HepG2 (cell line): ENCODE results near the gene RNF150. TPM values are rescaled to one million over a fixed set of nuclear protein-coding genes. Genes with fewer than 3 reads are reported as not detected.

Source experiments
- ATAC-seq: fragments of 200-7000 bp; cut with Tn5 transposase; 3 replicates; pipeline ENCODE4 v1.9.1; 2020; ENCODE audit warnings: mild to moderate bottlenecking, moderate library complexity
- BruUV-seq: library from RNA; stranded (reverse); fragments of 400-500 nt; replicated peaks from 2 replicates; lab custom pipeline; 2021; lab: Mats Ljungman, UMichigan
- CTCF ChIA-PET: fragments of 300-600 bp; formaldehyde crosslinking; extraction: SDS; loops from one replicate; lab custom pipeline; 2021; ENCODE audit warnings: low total read pairs, inconsistent platforms, low intra/inter-chr PET ratio; lab: Yijun Ruan, JAX
- POLR2A ChIA-PET: fragments of 350-600 bp; sonication (Branson Sonifier 250); formaldehyde crosslinking; loops from one replicate; lab custom pipeline; 2020; ENCODE audit warnings: antibody characterized with exemption, inconsistent platforms; lab: Yijun Ruan, JAX
- DNase-seq: peaks from one replicate; pipeline ENCODE4 v3.0.0-alpha.2; 2015; ENCODE audit warnings: low spot score
- FAIRE-seq: peaks from 3 replicates; lab custom pipeline; 2011; peaks lifted over from hg19 to GRCh38; lab: Jason Lieb, UNC
- H2AFZ ChIP-seq: one replicate; pipeline ENCODE4 v1.6.1; 2011; ENCODE audit warnings: low read length, inconsistent platforms
- H3K27ac ChIP-seq: fragments of 300-600 bp; 3 replicates; pipeline ENCODE4 v1.8.0; 2011; ENCODE audit warnings: mixed run types, mild to moderate bottlenecking, mixed read lengths, low read length, inconsistent platforms; ENCODE audit not compliant: insufficient read depth; ENCODE audit errors: extremely low read length
- H3K27me3 ChIP-seq, 2 experiments: fragments of 200-600 bp in 1 of 2; 2 replicates in 1 of 2; 3 replicates in 1 of 2; pipeline versions ENCODE4 v1.6.0 to v1.8.0; 2011; ENCODE audit warnings: low read length in 2 of 2, mild to moderate bottlenecking in 2 of 2, moderate library complexity in 2 of 2, inconsistent platforms in 1 of 2; ENCODE audit not compliant: insufficient read depth in 2 of 2, control insufficient read depth in 1 of 2
- H3K36me3 ChIP-seq, 2 experiments: fragments of 200-600 bp in 1 of 2; replicated peaks in 1 of 2; 2 replicates in 1 of 2; 3 replicates in 1 of 2; pipeline versions ENCODE4 v1.5.1 to v1.8.0; 2011; ENCODE audit warnings: low read length in 2 of 2, inconsistent platforms in 1 of 2; ENCODE audit not compliant: insufficient read depth in 2 of 2, control insufficient read depth in 1 of 2
- H3K4me1 ChIP-seq: 2 replicates; pipeline ENCODE4 v1.5.1; 2012; ENCODE audit warnings: low read length, inconsistent platforms; ENCODE audit not compliant: insufficient read depth
- H3K4me2 ChIP-seq: 2 replicates; pipeline ENCODE4 v1.6.0; 2011; ENCODE audit warnings: low read depth, low read length, inconsistent platforms
- H3K4me3 ChIP-seq, 3 experiments: fragments of 200-600 bp in 1 of 3; sonication (generic), shearing (Covaris generic) in 1 of 3; replicated peaks in 1 of 3; 2 replicates each; pipeline ENCODE4 v1.5.1; 2011 to 2016; ENCODE audit warnings: low read length in 3 of 3, inconsistent platforms in 2 of 3, low read depth in 2 of 3, mild to moderate bottlenecking in 2 of 3, control low read depth in 1 of 3, mixed read lengths in 1 of 3; ENCODE audit not compliant: insufficient read depth in 1 of 3
- H3K79me2 ChIP-seq: one replicate; pipeline ENCODE4 v1.6.1; 2011; ENCODE audit warnings: low read length, inconsistent platforms; ENCODE audit not compliant: insufficient read depth
- H3K9ac ChIP-seq: 2 replicates; pipeline ENCODE4 v1.6.0; 2011; ENCODE audit warnings: mild to moderate bottlenecking, low read depth, low read length, inconsistent platforms; ENCODE audit not compliant: insufficient read depth
- H3K9me3 ChIP-seq: 2 replicates; pipeline ENCODE4 v1.5.1; 2012; ENCODE audit warnings: mild to moderate bottlenecking, low read length
- H4K20me1 ChIP-seq: 2 replicates; pipeline ENCODE4 v1.6.0; 2011; ENCODE audit warnings: inconsistent platforms, mild to moderate bottlenecking, low read length, moderate library complexity; ENCODE audit not compliant: insufficient read depth
- CENPX ChIP-seq: sonication (generic); formaldehyde crosslinking; IDR thresholded peaks from 2 replicates; pipeline ENCODE4 v1.9.0; 2021; ENCODE audit warnings: mild to moderate bottlenecking, missing genetic modification reagents, moderate library complexity
- DNMT3B ChIP-seq: conservative IDR thresholded peaks from 2 replicates; pipeline ENCODE4 v1.6.1; 2016; ENCODE audit warnings: missing biosample characterization, control low read depth
- DZIP1 ChIP-seq: sonication (generic); formaldehyde crosslinking; IDR thresholded peaks from 2 replicates; pipeline ENCODE4 v1.5.0; 2020; ENCODE audit warnings: mild to moderate bottlenecking, missing genetic modification reagents
- ELF4 ChIP-seq: sonication (generic); formaldehyde crosslinking; IDR thresholded peaks from 2 replicates; pipeline ENCODE4 v1.5.0; 2020; ENCODE audit warnings: missing genetic modification reagents, mild to moderate bottlenecking, moderate library complexity, borderline replicate concordance
- FIP1L1 ChIP-seq: fragments of 200-400 bp; formaldehyde crosslinking; IDR thresholded peaks from 2 replicates; pipeline ENCODE4 v1.6.1; 2018; ENCODE audit warnings: low read depth, mild to moderate bottlenecking, low read length, moderate library complexity, borderline replicate concordance; ENCODE audit not compliant: insufficient read depth
- FOXK2 ChIP-seq: fragments of 450-650 bp; IDR thresholded peaks from 2 replicates; pipeline ENCODE4 v1.6.1; 2016
- JDP2 ChIP-seq: sonication (generic); formaldehyde crosslinking; IDR thresholded peaks from 2 replicates; pipeline ENCODE4 v1.8.1; 2022; ENCODE audit warnings: missing genetic modification reagents, borderline replicate concordance
- NKX3-1 ChIP-seq: sonication (generic); formaldehyde crosslinking; IDR thresholded peaks from 2 replicates; pipeline ENCODE4 v1.5.0; 2020; ENCODE audit warnings: missing genetic modification reagents
- ZBTB44 ChIP-seq: sonication (generic); formaldehyde crosslinking; IDR thresholded peaks from 2 replicates; pipeline ENCODE4 v1.4.0; 2020; ENCODE audit warnings: missing genetic modification reagents
- ZNF484 ChIP-seq: sonication (generic); formaldehyde crosslinking; IDR thresholded peaks from 2 replicates; pipeline ENCODE4 v1.5.1; 2020; ENCODE audit warnings: mild to moderate bottlenecking, low read depth, missing genetic modification reagents, borderline replicate concordance
- ZSCAN29 ChIP-seq: sonication (generic); formaldehyde crosslinking; conservative IDR thresholded peaks from 2 replicates; pipeline ENCODE4 v1.4.0; 2020; ENCODE audit warnings: mild to moderate bottlenecking, missing genetic modification reagents
- WGBS: methylation state at CpG from one replicate; pipeline ENCODE4 v1.1.6; 2017; ENCODE audit warnings: low lambda C conversion rate; 5-methylcytosine and 5-hydroxymethylcytosine counted together
- in situ Hi-C: cut with HindIII; loops from 2 replicates; pipeline ENCODE4 v1.10.0; 2017; ENCODE audit warnings: low pct_unique_long_range_greater_than_20kb; ENCODE audit not compliant: extremely low pct_ligation_motif_present
- intact Hi-C: fragments of 100-400 bp; cut with micrococcal nuclease; formaldehyde crosslinking; loops from one replicate; pipeline ENCODE4 v1.10.0; 2022; ENCODE audit not compliant: unreplicated experiment
- polyA plus RNA-seq, 8 experiments: library from polyadenylated mRNA; depleted of rRNA in 3 of 8; stranded (reverse) in 7 of 8; unstranded in 1 of 8; fragments of >200 nt; fragmentation: Illumina TruSeq in 4 of 8; extraction: Trizol in 4 of 8; gene quantifications; 2 replicates each; pipeline versions ENCODE4 v1.2.1 to v1.2.3, GENCODE V29; 2011 to 2016; ENCODE audit warnings: low read depth in 4 of 8, missing spikeins in 1 of 8, mixed read lengths in 1 of 8; ENCODE audit not compliant: insufficient read depth in 1 of 8
- total RNA-seq, 5 experiments: library from RNA; depleted of rRNA; stranded (reverse); fragments of >200 nt; fragmentation: Illumina TruSeq; extraction: Trizol; gene quantifications; 2 replicates each; pipeline ENCODE4 v1.2.3, GENCODE V29; 2016; ENCODE audit warnings: low read depth in 1 of 5
- TF ChIP-seq, protein P1 (sequence below): sonication (generic); formaldehyde crosslinking; IDR thresholded peaks from 2 replicates; pipeline ENCODE4 v1.9.0; 2021; ENCODE audit warnings: mild to moderate bottlenecking, missing genetic modification reagents

RNF150 gene
- total and polyA plus RNA-seq, 2 of the 13 experiments (the other 11 are each of a cell fraction or from before 2014, with no cell fraction given), result 0.02 to 0.03 TPM

DNA sequence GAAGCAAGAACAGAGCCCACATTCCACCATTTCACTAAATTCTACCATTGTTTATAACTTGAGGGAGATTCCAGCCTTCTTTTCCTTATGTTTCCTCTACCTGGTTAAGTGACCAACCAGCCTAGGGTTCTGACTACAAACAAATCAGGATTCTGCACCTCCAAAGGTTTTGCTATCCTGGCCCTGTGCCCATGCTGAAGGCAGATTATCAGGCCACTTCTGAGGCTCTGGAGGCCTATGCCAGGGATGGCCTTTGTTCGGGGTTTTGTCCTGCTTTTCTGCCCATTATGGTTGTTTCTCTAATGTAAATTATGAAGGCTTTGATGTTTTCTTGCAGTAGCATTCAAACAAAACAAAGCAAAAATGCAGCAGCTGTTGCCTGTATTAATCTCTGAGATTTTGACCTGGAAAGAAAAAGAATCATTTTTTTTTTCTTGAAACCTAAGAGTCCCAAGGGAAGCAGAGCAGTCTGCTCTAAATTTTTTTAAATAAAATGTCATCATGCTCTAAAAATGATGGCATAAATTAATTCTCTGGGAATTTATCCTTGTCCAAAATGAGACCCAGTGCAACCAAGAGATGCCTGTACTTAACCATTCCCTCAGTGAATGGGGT is 55.6 kb downstream of the RNF150 start:
- FAIRE-seq (no peak), ATAC-seq (no peak)
- TF ChIP-seq NKX3-1 (no peak), ZNF484 (CRISPR knock-in tag) (no peak), DNMT3B (CRISPR knock-in tag) (no peak), CENPX (no peak), FOXK2 (no peak), ZSCAN29 (CRISPR knock-in tag) (no peak), DZIP1 (no peak), ELF4 (CRISPR knock-in tag) (no peak), JDP2 (CRISPR knock-in tag) (no peak), ZBTB44 (CRISPR knock-in tag) (no peak), FIP1L1 (no peak)
- TF ChIP-seq, protein P1, sequence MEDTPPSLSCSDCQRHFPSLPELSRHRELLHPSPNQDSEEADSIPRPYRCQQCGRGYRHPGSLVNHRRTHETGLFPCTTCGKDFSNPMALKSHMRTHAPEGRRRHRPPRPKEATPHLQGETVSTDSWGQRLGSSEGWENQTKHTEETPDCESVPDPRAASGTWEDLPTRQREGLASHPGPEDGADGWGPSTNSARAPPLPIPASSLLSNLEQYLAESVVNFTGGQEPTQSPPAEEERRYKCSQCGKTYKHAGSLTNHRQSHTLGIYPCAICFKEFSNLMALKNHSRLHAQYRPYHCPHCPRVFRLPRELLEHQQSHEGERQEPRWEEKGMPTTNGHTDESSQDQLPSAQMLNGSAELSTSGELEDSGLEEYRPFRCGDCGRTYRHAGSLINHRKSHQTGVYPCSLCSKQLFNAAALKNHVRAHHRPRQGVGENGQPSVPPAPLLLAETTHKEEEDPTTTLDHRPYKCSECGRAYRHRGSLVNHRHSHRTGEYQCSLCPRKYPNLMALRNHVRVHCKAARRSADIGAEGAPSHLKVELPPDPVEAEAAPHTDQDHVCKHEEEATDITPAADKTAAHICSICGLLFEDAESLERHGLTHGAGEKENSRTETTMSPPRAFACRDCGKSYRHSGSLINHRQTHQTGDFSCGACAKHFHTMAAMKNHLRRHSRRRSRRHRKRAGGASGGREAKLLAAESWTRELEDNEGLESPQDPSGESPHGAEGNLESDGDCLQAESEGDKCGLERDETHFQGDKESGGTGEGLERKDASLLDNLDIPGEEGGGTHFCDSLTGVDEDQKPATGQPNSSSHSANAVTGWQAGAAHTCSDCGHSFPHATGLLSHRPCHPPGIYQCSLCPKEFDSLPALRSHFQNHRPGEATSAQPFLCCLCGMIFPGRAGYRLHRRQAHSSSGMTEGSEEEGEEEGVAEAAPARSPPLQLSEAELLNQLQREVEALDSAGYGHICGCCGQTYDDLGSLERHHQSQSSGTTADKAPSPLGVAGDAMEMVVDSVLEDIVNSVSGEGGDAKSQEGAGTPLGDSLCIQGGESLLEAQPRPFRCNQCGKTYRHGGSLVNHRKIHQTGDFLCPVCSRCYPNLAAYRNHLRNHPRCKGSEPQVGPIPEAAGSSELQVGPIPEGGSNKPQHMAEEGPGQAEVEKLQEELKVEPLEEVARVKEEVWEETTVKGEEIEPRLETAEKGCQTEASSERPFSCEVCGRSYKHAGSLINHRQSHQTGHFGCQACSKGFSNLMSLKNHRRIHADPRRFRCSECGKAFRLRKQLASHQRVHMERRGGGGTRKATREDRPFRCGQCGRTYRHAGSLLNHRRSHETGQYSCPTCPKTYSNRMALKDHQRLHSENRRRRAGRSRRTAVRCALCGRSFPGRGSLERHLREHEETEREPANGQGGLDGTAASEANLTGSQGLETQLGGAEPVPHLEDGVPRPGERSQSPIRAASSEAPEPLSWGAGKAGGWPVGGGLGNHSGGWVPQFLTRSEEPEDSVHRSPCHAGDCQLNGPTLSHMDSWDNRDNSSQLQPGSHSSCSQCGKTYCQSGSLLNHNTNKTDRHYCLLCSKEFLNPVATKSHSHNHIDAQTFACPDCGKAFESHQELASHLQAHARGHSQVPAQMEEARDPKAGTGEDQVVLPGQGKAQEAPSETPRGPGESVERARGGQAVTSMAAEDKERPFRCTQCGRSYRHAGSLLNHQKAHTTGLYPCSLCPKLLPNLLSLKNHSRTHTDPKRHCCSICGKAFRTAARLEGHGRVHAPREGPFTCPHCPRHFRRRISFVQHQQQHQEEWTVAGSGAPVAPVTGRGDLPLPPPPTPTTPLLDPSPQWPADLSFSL (CRISPR knock-in tag), result no peak

More for the DNA sequence above, 55.6 kb downstream of the RNF150 start:
- no peak overlapping the region for H3K4me2 ChIP-seq
- in situ Hi-C loops (no loop called here), intact Hi-C loops (no loop called here)
- no peak overlapping the region for H2AFZ ChIP-seq
- H3K79me2 ChIP-seq, result no peaks in the 10 kb centered on the region
- H3K27ac ChIP-seq, result no peak overlapping the region
- H3K9me3 ChIP-seq, result no peaks in the 10 kb centered on the region
- H3K4me1 ChIP-seq, result no peaks in the 10 kb centered on the region
- BruUV-seq, result no TSS peak
- POLR2A ChIA-PET, result no interaction called here
- no peaks in the 10 kb centered on the region for H4K20me1 ChIP-seq
- H3K4me3 ChIP-seq, result no peak overlapping the region
- H3K36me3 ChIP-seq, result no peaks in the 10 kb centered on the region
- H3K9ac ChIP-seq, result no peak overlapping the region
- peaks cover 0 to 4% of the 10 kb centered on the region in 2 experiments; a peak in 2 of 5 replicates for H3K27me3 ChIP-seq
- DNase-seq, result no peak
- CTCF ChIA-PET, result no interaction called here
- WGBS, result 0% methylated on average over 1 of the region's 1 CpG
